IMR-90 (cell line): Measurements from ENCODE around the gene PRTG.

Experiments
- MAFK ChIP-seq: IDR thresholded peaks from 2 replicates; pipeline ENCODE4 v1.6.1; 2012; ENCODE audit warnings: low read depth, low read length, improper control_type of control experiment
- MAZ ChIP-seq: IDR thresholded peaks from 2 replicates; pipeline ENCODE4 v1.6.1; 2012; ENCODE audit warnings: low read depth, mild to moderate bottlenecking, low read length, improper control_type of control experiment, moderate library complexity, borderline replicate concordance
- MXI1 ChIP-seq: IDR thresholded peaks from 2 replicates; pipeline ENCODE4 v1.6.1; 2012; ENCODE audit warnings: low read depth, mild to moderate bottlenecking, low read length, moderate library complexity, borderline replicate concordance
- POLR2A ChIP-seq: IDR thresholded peaks from 2 replicates; pipeline ENCODE4 v1.6.1; 2012; ENCODE audit warnings: mild to moderate bottlenecking, low read depth, low read length
- RAD21 ChIP-seq: IDR thresholded peaks from 2 replicates; pipeline ENCODE4 v1.6.1; 2012; ENCODE audit warnings: low read length, improper control_type of control experiment
- SMC3 ChIP-seq: fragments of 150-350 bp; IDR thresholded peaks from 2 replicates; pipeline ENCODE4 v1.6.1; 2016; ENCODE audit warnings: low read depth, mild to moderate bottlenecking, antibody characterized with exemption, low read length, moderate library complexity
- TF ChIP-seq, protein P1 (sequence below): conservative IDR thresholded peaks from 2 replicates; pipeline ENCODE4 v1.5.1; 2012; ENCODE audit warnings: mild to moderate bottlenecking, low read depth, low read length, improper control_type of control experiment
- TF ChIP-seq, protein P2 (sequence below): fragments of 150-350 bp; IDR thresholded peaks from 2 replicates; pipeline ENCODE4 v1.6.1; 2017; ENCODE audit warnings: mild to moderate bottlenecking, antibody characterized with exemption, low read length, low read depth

DNA sequence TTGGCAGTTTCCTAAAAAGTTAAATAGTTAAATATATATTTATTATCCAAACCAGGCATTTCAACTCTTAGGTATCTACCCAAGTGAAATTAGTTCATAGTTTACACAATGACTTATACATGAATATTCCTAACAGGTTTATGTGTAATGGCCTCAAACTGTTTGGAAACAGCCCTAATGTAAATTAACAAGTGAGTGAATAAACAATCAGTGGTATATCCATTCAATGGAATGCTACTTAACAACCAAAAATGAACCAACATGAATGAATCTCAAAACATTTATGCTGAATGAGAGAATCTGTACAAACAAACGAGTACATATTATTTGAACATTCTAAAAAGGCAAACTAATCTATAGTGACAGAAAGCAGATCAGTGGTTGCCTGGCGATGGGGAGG is 33.5 kb downstream of the PRTG start:
- TF ChIP-seq, protein P1, sequence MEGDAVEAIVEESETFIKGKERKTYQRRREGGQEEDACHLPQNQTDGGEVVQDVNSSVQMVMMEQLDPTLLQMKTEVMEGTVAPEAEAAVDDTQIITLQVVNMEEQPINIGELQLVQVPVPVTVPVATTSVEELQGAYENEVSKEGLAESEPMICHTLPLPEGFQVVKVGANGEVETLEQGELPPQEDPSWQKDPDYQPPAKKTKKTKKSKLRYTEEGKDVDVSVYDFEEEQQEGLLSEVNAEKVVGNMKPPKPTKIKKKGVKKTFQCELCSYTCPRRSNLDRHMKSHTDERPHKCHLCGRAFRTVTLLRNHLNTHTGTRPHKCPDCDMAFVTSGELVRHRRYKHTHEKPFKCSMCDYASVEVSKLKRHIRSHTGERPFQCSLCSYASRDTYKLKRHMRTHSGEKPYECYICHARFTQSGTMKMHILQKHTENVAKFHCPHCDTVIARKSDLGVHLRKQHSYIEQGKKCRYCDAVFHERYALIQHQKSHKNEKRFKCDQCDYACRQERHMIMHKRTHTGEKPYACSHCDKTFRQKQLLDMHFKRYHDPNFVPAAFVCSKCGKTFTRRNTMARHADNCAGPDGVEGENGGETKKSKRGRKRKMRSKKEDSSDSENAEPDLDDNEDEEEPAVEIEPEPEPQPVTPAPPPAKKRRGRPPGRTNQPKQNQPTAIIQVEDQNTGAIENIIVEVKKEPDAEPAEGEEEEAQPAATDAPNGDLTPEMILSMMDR: no peak
- TF ChIP-seq, protein P2, sequence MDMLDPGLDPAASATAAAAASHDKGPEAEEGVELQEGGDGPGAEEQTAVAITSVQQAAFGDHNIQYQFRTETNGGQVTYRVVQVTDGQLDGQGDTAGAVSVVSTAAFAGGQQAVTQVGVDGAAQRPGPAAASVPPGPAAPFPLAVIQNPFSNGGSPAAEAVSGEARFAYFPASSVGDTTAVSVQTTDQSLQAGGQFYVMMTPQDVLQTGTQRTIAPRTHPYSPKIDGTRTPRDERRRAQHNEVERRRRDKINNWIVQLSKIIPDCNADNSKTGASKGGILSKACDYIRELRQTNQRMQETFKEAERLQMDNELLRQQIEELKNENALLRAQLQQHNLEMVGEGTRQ: no peak
- TF ChIP-seq MAZ: no peak
- no peak for TF ChIP-seq POLR2A
- no peak for TF ChIP-seq RAD21
- no peak for TF ChIP-seq SMC3
- TF ChIP-seq MAFK: no peak
- TF ChIP-seq MXI1: no peak
